ENCODE results near the gene IGSF21. TPM values are rescaled to one million over a fixed set of nuclear protein-coding genes. Genes with fewer than 3 reads are reported as not detected.

Gene IGSF21
- total and polyA plus RNA-seq, 2 experiments from 2014 or later = not detected

- Histone ChIP-seq H3K9me3 (ENCODE audit: low read depth) (no peaks in the 10 kb centered on the region), H3K4me2 (no peak overlapping the region), H3K4me1 (ENCODE audit: insufficient read depth) (peaks cover 4% of the 10 kb centered on the region), H3K27ac (no peak overlapping the region), H3K27me3 (no peaks in the 10 kb centered on the region), H3K36me3 (replicated peaks; ENCODE audit: insufficient read depth, low read depth) (no peaks in the 10 kb centered on the region), H3K4me3 (no peak overlapping the region), H3K9me2 (replicated peaks; ENCODE audit: insufficient read depth) (no peaks in the 10 kb centered on the region), H4K20me1 (ENCODE audit: insufficient read depth, poor library complexity, severe bottlenecking) (no peaks in the 10 kb centered on the region), H2AFZ (no peak overlapping the region), H3K79me2 (no peaks in the 10 kb centered on the region)
- no peak for TF ChIP-seq CTCF (IDR thresholded peaks at IDR 0.05; ENCODE audit: poor library complexity)
- no peak for TF ChIP-seq EZH2phosphoT487 (IDR thresholded peaks at IDR 0.05; ENCODE audit: low read depth, severe bottlenecking, unreplicated experiment)
- TF ChIP-seq EZH2 (IDR thresholded peaks at IDR 0.05; ENCODE audit: borderline replicate concordance) = no peak
- 35% methylated on average over 6 of the region's 6 CpGs for WGBS (ENCODE audit: low lambda C conversion rate, missing lambda C conversion rate)
- peak; percentile 52 for DNase-seq (ENCODE audit: low spot score)
These were observed 26.9 kb downstream of the IGSF21 start for GRCh38 chr1:18134324-18135046.

- Histone ChIP-seq H3K9me3 (ENCODE audit: low read depth) (no peaks in the 10 kb centered on the region), H3K4me3 (no peak overlapping the region), H3K27ac (no peak overlapping the region), H3K27me3 (peaks cover 6% of the 10 kb centered on the region), H3K4me1 (ENCODE audit: insufficient read depth) (peaks cover 4% of the 10 kb centered on the region), H3K9me2 (replicated peaks; ENCODE audit: insufficient read depth) (no peaks in the 10 kb centered on the region), H3K36me3 (replicated peaks; ENCODE audit: insufficient read depth, low read depth) (no peaks in the 10 kb centered on the region), H2AFZ (no peak overlapping the region), H3K79me2 (no peaks in the 10 kb centered on the region), H4K20me1 (ENCODE audit: insufficient read depth, poor library complexity, severe bottlenecking) (no peaks in the 10 kb centered on the region), H3K4me2 (no peak overlapping the region)
- no peak for DNase-seq (ENCODE audit: low spot score)
- WGBS (ENCODE audit: low lambda C conversion rate, missing lambda C conversion rate) = 48% methylated on average over 8 of the region's 8 CpGs
- TF ChIP-seq CTCF (IDR thresholded peaks at IDR 0.05; ENCODE audit: poor library complexity) (no peak), EZH2 (IDR thresholded peaks at IDR 0.05; ENCODE audit: borderline replicate concordance) (no peak), EZH2phosphoT487 (IDR thresholded peaks at IDR 0.05; ENCODE audit: low read depth, severe bottlenecking, unreplicated experiment) (no peak)
These were observed 30.3 kb downstream of the IGSF21 start for GRCh38 chr1:18137759-18138345.

DNA sequence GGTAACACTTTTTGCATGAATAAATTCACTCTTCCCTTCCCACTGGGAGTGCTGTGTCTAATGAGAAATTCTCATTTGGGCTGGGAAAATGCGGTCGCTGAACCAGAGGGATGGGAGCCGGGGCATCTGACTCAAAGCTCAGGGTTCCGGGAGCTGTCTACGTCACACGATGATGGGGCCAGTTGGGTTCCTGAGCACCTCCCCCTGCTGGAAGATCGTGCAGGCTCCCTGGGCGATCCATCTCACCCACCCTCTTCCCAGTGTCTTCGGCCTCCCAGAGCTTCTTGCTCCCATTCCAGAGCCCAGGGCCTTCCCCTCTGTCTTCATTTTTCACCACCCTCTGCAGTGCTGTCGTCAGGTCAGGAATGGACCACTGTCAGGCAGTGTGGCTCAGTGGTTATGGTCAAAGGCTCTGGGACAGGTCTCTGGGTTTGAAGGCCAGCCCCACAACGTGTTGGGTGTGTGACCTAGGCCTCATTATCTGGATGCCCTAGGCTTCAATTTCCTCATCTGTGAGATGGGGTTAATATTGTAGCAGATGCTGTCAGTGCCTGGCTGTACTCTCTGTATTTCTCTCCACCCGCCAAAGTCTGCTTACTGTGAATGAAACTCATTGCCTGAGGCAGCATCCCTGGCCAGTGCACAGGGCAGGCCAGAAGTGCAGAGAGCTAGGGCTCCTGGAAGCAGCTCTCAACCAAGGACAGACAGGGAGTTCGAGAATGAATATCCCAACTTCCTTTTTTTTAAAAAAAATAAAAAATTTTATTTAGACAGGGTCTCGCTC, 31.8 kb downstream of the IGSF21 start:
- Histone ChIP-seq H3K9me3 (ENCODE audit: low read depth) (no peaks in the 10 kb centered on the region), H2AFZ (no peak overlapping the region), H3K79me2 (no peaks in the 10 kb centered on the region), H3K36me3 (replicated peaks; ENCODE audit: insufficient read depth, low read depth) (no peaks in the 10 kb centered on the region), H3K27me3 (peaks cover 6% of the 10 kb centered on the region), H3K4me1 (ENCODE audit: insufficient read depth) (no peaks in the 10 kb centered on the region), H3K4me2 (no peak overlapping the region), H4K20me1 (ENCODE audit: insufficient read depth, poor library complexity, severe bottlenecking) (no peaks in the 10 kb centered on the region), H3K9me2 (replicated peaks; ENCODE audit: insufficient read depth) (no peaks in the 10 kb centered on the region), H3K27ac (no peak overlapping the region), H3K4me3 (no peak overlapping the region)
- DNase-seq (ENCODE audit: low spot score) = no peak
- TF ChIP-seq EZH2phosphoT487 (IDR thresholded peaks at IDR 0.05; ENCODE audit: low read depth, severe bottlenecking, unreplicated experiment) = no peak
- TF ChIP-seq CTCF (IDR thresholded peaks at IDR 0.05; ENCODE audit: poor library complexity) = no peak
- no peak for TF ChIP-seq EZH2 (IDR thresholded peaks at IDR 0.05; ENCODE audit: borderline replicate concordance)
- WGBS (ENCODE audit: low lambda C conversion rate, missing lambda C conversion rate) = 76% methylated on average over 14 of the region's 14 CpGs
